Liver (tissue), 9 donors: ENCODE results near the gene ANO4. TPM values are rescaled to one million over a fixed set of nuclear protein-coding genes. Genes with fewer than 3 reads are reported as not detected.

Experiments used
- DNase-seq: peaks from one replicate; pipeline ENCODE4 v3.0.0-alpha.2; 2017; ENCODE audit warnings: low spot score
- H3K27ac ChIP-seq, 2 donors: one replicate each; pipeline ENCODE4 v1.7.0; 2013; ENCODE audit warnings: inconsistent platforms in 2 of 2, low read length in 2 of 2, control low read depth in 1 of 2, low read depth in 1 of 2, mild to moderate bottlenecking in 1 of 2
- H3K27me3 ChIP-seq, 4 donors: one replicate each; pipeline versions ENCODE4 v1.6.1 to v1.7.0; 2013; ENCODE audit warnings: low read length in 3 of 4, inconsistent platforms in 1 of 4, mild to moderate bottlenecking in 1 of 4, moderate library complexity in 1 of 4; ENCODE audit not compliant: control insufficient read depth in 4 of 4, insufficient read depth in 4 of 4
- H3K36me3 ChIP-seq, 4 donors: one replicate each; pipeline versions ENCODE4 v1.6.1 to v1.7.0; 2013; ENCODE audit warnings: low read length in 3 of 4, mild to moderate bottlenecking in 3 of 4, low read depth in 1 of 4, moderate library complexity in 1 of 4; ENCODE audit not compliant: control insufficient read depth in 4 of 4, insufficient read depth in 3 of 4
- H3K4me1 ChIP-seq, 4 donors: one replicate each; pipeline versions ENCODE4 v1.6.1 to v1.7.0; 2013; ENCODE audit warnings: low read length in 3 of 4, mild to moderate bottlenecking in 3 of 4, moderate library complexity in 1 of 4; ENCODE audit not compliant: control insufficient read depth in 4 of 4, insufficient read depth in 4 of 4
- H3K4me3 ChIP-seq, 3 donors: one replicate each; pipeline versions ENCODE4 v1.6.1 to v1.7.0; 2013; ENCODE audit warnings: low read length in 3 of 3, control low read depth in 1 of 3, low read depth in 1 of 3, mild to moderate bottlenecking in 1 of 3
- H3K9ac ChIP-seq, 2 donors: one replicate each; pipeline ENCODE4 v1.7.0; 2013; ENCODE audit warnings: low read length in 2 of 2, mild to moderate bottlenecking in 2 of 2, moderate library complexity in 2 of 2, control low read depth in 1 of 2, low read depth in 1 of 2
- H3K9me3 ChIP-seq, 4 donors: one replicate each; pipeline versions ENCODE4 v1.6.1 to v1.7.0; 2013; ENCODE audit warnings: low read length in 3 of 4; ENCODE audit not compliant: control insufficient read depth in 4 of 4
- ATF3 ChIP-seq: IDR thresholded peaks from 2 replicates; pipeline ENCODE4 v1.6.1; 2016; ENCODE audit warnings: antibody characterized with exemption
- CTCF ChIP-seq: fragments of 150-350 bp; IDR thresholded peaks from 2 replicates; pipeline ENCODE4 v1.5.1; 2017; ENCODE audit warnings: improper control_type of control experiment, low read depth, low read length; ENCODE audit not compliant: missing input control
- EGR1 ChIP-seq, 2 donors: IDR thresholded peaks; 2 replicates each; pipeline ENCODE4 v1.6.1; 2016 to 2018; ENCODE audit warnings: antibody characterized with exemption in 2 of 2, low read depth in 2 of 2
- FOXA1 ChIP-seq: IDR thresholded peaks from 2 replicates; pipeline ENCODE4 v1.6.1; 2016; ENCODE audit warnings: antibody characterized with exemption
- FOXA2 ChIP-seq: IDR thresholded peaks from 2 replicates; pipeline ENCODE4 v1.6.1; 2016; ENCODE audit warnings: antibody characterized with exemption
- GABPA ChIP-seq, 2 donors: IDR thresholded peaks in 1 of 2; conservative IDR thresholded peaks in 1 of 2; 2 replicates each; pipeline ENCODE4 v1.6.1; 2016; ENCODE audit warnings: antibody characterized with exemption in 2 of 2, mild to moderate bottlenecking in 1 of 2, moderate library complexity in 1 of 2
- HNF4A ChIP-seq, 2 donors: conservative IDR thresholded peaks; 2 replicates each; pipeline ENCODE4 v1.6.1; 2016; ENCODE audit warnings: antibody characterized with exemption in 2 of 2, mild to moderate bottlenecking in 2 of 2
- HNF4G ChIP-seq: IDR thresholded peaks from 2 replicates; pipeline ENCODE4 v1.6.1; 2016; ENCODE audit warnings: antibody characterized with exemption
- JUND ChIP-seq, 2 donors: IDR thresholded peaks; 2 replicates each; pipeline ENCODE4 v1.6.1; 2016; ENCODE audit warnings: antibody characterized with exemption in 2 of 2
- MAX ChIP-seq: IDR thresholded peaks from 2 replicates; pipeline ENCODE4 v1.6.1; 2016; ENCODE audit warnings: antibody characterized with exemption
- NR2F2 ChIP-seq: IDR thresholded peaks from 2 replicates; pipeline ENCODE4 v1.6.1; 2016; ENCODE audit warnings: antibody characterized with exemption
- RAD21 ChIP-seq, 2 donors: IDR thresholded peaks; 2 replicates each; pipeline ENCODE4 v1.6.1; 2016; ENCODE audit warnings: antibody characterized with exemption in 2 of 2, mild to moderate bottlenecking in 2 of 2
- REST ChIP-seq: IDR thresholded peaks from 2 replicates; pipeline ENCODE4 v1.6.1; 2016; ENCODE audit warnings: antibody characterized with exemption, mild to moderate bottlenecking
- RXRA ChIP-seq, 2 donors: IDR thresholded peaks; 2 replicates each; pipeline ENCODE4 v1.6.1; 2017 to 2018; ENCODE audit warnings: antibody characterized with exemption in 2 of 2, mild to moderate bottlenecking in 1 of 2
- SP1 ChIP-seq: IDR thresholded peaks from 2 replicates; pipeline ENCODE4 v1.6.1; 2018; ENCODE audit warnings: antibody characterized with exemption, mild to moderate bottlenecking
- TAF1 ChIP-seq: conservative IDR thresholded peaks from 2 replicates; pipeline ENCODE4 v1.6.1; 2016; ENCODE audit warnings: antibody characterized with exemption, mild to moderate bottlenecking
- YY1 ChIP-seq: IDR thresholded peaks from 2 replicates; pipeline ENCODE4 v1.6.1; 2016; ENCODE audit warnings: antibody characterized with exemption, mild to moderate bottlenecking
- ZBTB33 ChIP-seq: IDR thresholded peaks from 2 replicates; pipeline ENCODE4 v1.6.1; 2016; ENCODE audit warnings: antibody characterized with exemption
- WGBS: extraction: QIAGEN DNeasy Blood & Tissue Kit; methylation state at CpG from one replicate; pipeline ENCODE4 v1.1.7; 2013; 5-methylcytosine and 5-hydroxymethylcytosine counted together
- polyA plus RNA-seq, 2 donors: library from polyadenylated mRNA; stranded (reverse) in 1 of 2; unstranded in 1 of 2; fragments of 200-250 nt in 1 of 2; fragments of >200 nt in 1 of 2; fragmentation: Nextera tagmentation in 1 of 2; extraction: Ambion mirVana in 1 of 2; gene quantifications; one replicate each; pipeline versions ENCODE4 v1.2.1 to v1.2.3, GENCODE V29; 2013 to 2015
- total RNA-seq, 2 donors: library from RNA; depleted of rRNA; stranded (reverse); fragments of >200 nt; gene quantifications; one replicate each; pipeline ENCODE4 v1.2.3, GENCODE V29; 2014
- donor health status: healthy.
- donor health status: healthy.
- donor health status: healthy.
- donor health status: healthy.
- donor health status: healthy.

The ANO4 gene
- total and polyA plus RNA-seq, 4 donors, result 0.08 to 2.2 (median 0.17) TPM; not detected in 1

- TF ChIP-seq TAF1, result no peak
- TF ChIP-seq GABPA (IDR thresholded peaks at IDR 0.05 in 1 of 2, conservative IDR thresholded peaks at IDR 0.05 in 1 of 2), result no peak
- no peak for TF ChIP-seq FOXA2
- TF ChIP-seq ZBTB33, result no peak
- no peak for TF ChIP-seq FOXA1
- no peak for TF ChIP-seq EGR1 (IDR thresholded peaks at IDR 0.05; ENCODE audit: low read depth in 2 of 2)
- TF ChIP-seq REST, result no peak
- TF ChIP-seq NR2F2, result no peak
- TF ChIP-seq RAD21 (IDR thresholded peaks at IDR 0.05), result no peak
- no peak for TF ChIP-seq MAX
- TF ChIP-seq RXRA (IDR thresholded peaks at IDR 0.05), result no peak
- no peak for TF ChIP-seq JUND (IDR thresholded peaks at IDR 0.05)
- TF ChIP-seq HNF4G, result no peak
- TF ChIP-seq SP1, result no peak
- no peak for TF ChIP-seq HNF4A (conservative IDR thresholded peaks at IDR 0.05)
- Histone ChIP-seq H3K4me1 (no peaks in the 10 kb centered on the region), H3K27ac (no peak overlapping the region), H3K4me3 (no peak overlapping the region), H3K36me3 (no peaks in the 10 kb centered on the region), H3K27me3 (no peaks in the 10 kb centered on the region), H3K9ac (no peak overlapping the region), H3K9me3 (no peaks in the 10 kb centered on the region)
- WGBS, result 68% methylated on average over 7 of the region's 7 CpGs
- no peak for DNase-seq
These were observed 251.2 kb downstream of the ANO4 start for GRCh38 chr12:101045486-101046464.

- H3K27ac ChIP-seq, result no peak overlapping the region
- 79% methylated on average over 1 of the region's 1 CpG for WGBS
These were observed 253.1 kb downstream of the ANO4 start for GRCh38 chr12:101047652-101048051.

More at GRCh38 chr12:101047652-101048051, 253.1 kb downstream of the ANO4 start:
- DNase-seq, result no peak
- Histone ChIP-seq H3K4me1 (no peaks in the 10 kb centered on the region), H3K9ac (no peak overlapping the region), H3K27me3 (no peaks in the 10 kb centered on the region), H3K9me3 (no peaks in the 10 kb centered on the region), H3K4me3 (no peak overlapping the region), H3K36me3 (no peaks in the 10 kb centered on the region)
- TF ChIP-seq HNF4A (conservative IDR thresholded peaks at IDR 0.05) (no peak), FOXA2 (no peak), CTCF (no peak), ZBTB33 (no peak), TAF1 (no peak), MAX (no peak), RAD21 (IDR thresholded peaks at IDR 0.05) (no peak), YY1 (no peak), EGR1 (IDR thresholded peaks at IDR 0.05; ENCODE audit: low read depth in 2 of 2) (no peak), JUND (IDR thresholded peaks at IDR 0.05) (no peak), NR2F2 (no peak), ATF3 (no peak), GABPA (IDR thresholded peaks at IDR 0.05 in 1 of 2, conservative IDR thresholded peaks at IDR 0.05 in 1 of 2) (no peak), SP1 (no peak), RXRA (IDR thresholded peaks at IDR 0.05) (no peak), HNF4G (no peak), FOXA1 (no peak)
